ENCODE data around the gene NSD1. TPM values are rescaled to one million over a fixed set of nuclear protein-coding genes. Genes with fewer than 3 reads are reported as not detected.
"Not testable (repeated sequence)": the region's sequence is repeated elsewhere in the genome, so short reads cannot be mapped to it uniquely, and the experiment has no call there.

NSD1 gene
- polyA plus RNA-seq, 1 donor (not counting 4 experiments of a cell fraction or from before 2014, with no cell fraction given) = 13.6 TPM

DNA sequence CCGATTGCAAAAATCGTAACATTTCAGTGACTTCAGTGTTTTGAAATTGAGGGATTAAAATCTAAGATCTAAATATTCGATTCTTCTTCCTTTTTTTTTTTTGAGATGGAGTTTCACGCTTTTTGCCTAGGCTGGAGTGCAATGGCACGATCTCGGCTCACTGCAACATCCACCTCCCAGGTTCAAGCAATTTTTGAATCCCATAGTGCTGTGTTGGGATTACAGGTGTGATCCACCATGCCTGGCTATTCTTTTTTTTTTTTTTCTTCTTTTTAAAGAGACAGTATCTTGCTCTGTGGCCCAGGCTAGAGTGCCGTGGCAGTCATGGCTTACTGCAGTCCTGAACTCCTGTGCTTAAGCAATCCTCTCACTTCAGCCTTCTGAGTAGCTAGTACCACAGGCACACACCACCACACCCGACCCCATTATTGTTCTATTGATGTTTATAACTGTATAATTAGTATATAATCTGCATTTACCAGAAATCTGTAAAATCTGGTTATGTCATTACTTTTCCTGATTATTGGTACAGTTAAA is 42.7 kb downstream of the NSD1 start:
- Histone ChIP-seq H3K36me3 (ENCODE audit: control insufficient read depth in 2 of 2, extremely low read depth in 1 of 2, insufficient read depth in 2 of 2, low read length in 2 of 2) (no peaks in the 10 kb centered on the region), H3K9ac (ENCODE audit: control insufficient read depth, extremely low read depth, insufficient read depth, low read length) (no peak overlapping the region)
- dilution Hi-C loops (cut with MboI; ENCODE audit: extremely low pct_ligation_motif_present, low sequenced_read_pairs) = no loop called here

DNA sequence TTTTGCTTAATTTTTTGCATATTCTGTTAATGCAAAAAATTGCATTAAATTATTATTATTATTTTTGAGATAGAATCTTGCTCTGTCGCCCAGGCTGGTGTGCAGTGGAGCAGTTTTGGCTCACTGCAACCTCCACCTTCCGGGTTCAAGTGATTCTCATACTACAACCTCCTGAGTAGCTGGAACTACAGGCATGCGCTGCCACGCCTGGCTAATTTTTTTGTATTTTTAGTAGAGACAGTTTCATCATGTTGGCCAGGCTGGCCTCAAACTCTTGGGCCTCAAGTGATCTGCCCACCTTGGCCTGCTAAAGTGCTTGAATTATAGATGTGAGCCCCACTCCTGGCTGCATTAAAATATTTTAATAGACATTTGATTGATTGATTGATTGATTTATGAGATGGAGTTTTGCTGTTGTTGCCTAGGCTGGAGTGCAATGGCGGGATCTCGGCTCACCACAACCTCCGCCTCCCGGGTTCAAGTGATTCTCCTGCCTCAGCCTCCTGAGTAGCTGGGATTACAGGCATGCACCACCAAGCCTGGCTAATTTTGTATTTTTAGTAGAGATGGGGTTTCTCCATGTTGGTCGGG is 44.4 kb downstream of the NSD1 start:
- H3K79me2 ChIP-seq (ENCODE audit: control insufficient read depth, insufficient read depth, low read length) = peaks cover 51% of the 10 kb centered on the region
- H2AFZ ChIP-seq (ENCODE audit: control insufficient read depth, low read length); H3K9me3 ChIP-seq (ENCODE audit: control insufficient read depth, low read depth, low read length); H3K4me1 ChIP-seq (ENCODE audit: control insufficient read depth, extremely low read depth, insufficient read depth, low read length); H4K20me1 ChIP-seq (ENCODE audit: control insufficient read depth, extremely low read depth, insufficient read depth, low read length); H3K9me1 ChIP-seq (ENCODE audit: control insufficient read depth, extremely low read depth, insufficient read depth, low read length); H3K27ac ChIP-seq (ENCODE audit: control insufficient read depth, insufficient read depth, low read length); FAIRE-seq; H3K4me3 ChIP-seq (ENCODE audit: control insufficient read depth in 2 of 3, extremely low read depth in 1 of 3, insufficient read depth in 2 of 3, low read depth in 1 of 3, low read length in 3 of 3); H3K27me3 ChIP-seq (ENCODE audit: control insufficient read depth, extremely low read depth, insufficient read depth, low read length); dilution Hi-C loops (cut with MboI; ENCODE audit: extremely low pct_ligation_motif_present, low sequenced_read_pairs); H3K9ac ChIP-seq (ENCODE audit: control insufficient read depth, extremely low read depth, insufficient read depth, low read length); DNase-seq (ENCODE audit: low read depth, low spot score); H3K36me3 ChIP-seq (ENCODE audit: control insufficient read depth in 2 of 2, extremely low read depth in 1 of 2, insufficient read depth in 2 of 2, low read length in 2 of 2); H3K4me2 ChIP-seq (ENCODE audit: control insufficient read depth, extremely low read depth, insufficient read depth, low read depth, low read length): not testable (repeated sequence)

More for the DNA sequence above, 42.7 kb downstream of the NSD1 start:
- Histone ChIP-seq H3K4me1 (ENCODE audit: control insufficient read depth, extremely low read depth, insufficient read depth, low read length) (no peaks in the 10 kb centered on the region), H3K27ac (ENCODE audit: control insufficient read depth, insufficient read depth, low read length) (no peak overlapping the region), H3K9me1 (ENCODE audit: control insufficient read depth, extremely low read depth, insufficient read depth, low read length) (no peaks in the 10 kb centered on the region), H4K20me1 (ENCODE audit: control insufficient read depth, extremely low read depth, insufficient read depth, low read length) (no peaks in the 10 kb centered on the region), H3K4me2 (ENCODE audit: control insufficient read depth, extremely low read depth, insufficient read depth, low read depth, low read length) (no peak overlapping the region), H2AFZ (ENCODE audit: control insufficient read depth, low read length) (no peak overlapping the region), H3K9me3 (ENCODE audit: control insufficient read depth, low read depth, low read length) (no peaks in the 10 kb centered on the region), H3K79me2 (ENCODE audit: control insufficient read depth, insufficient read depth, low read length) (peaks cover 54% of the 10 kb centered on the region), H3K27me3 (ENCODE audit: control insufficient read depth, extremely low read depth, insufficient read depth, low read length) (no peaks in the 10 kb centered on the region), H3K4me3 (ENCODE audit: control insufficient read depth in 2 of 3, extremely low read depth in 1 of 3, insufficient read depth in 2 of 3, low read depth in 1 of 3, low read length in 3 of 3) (no peak overlapping the region)
- no peak for FAIRE-seq
- DNase-seq (ENCODE audit: low read depth, low spot score) = no peak
- no peak for TF ChIP-seq EZH2 (IDR thresholded peaks at IDR 0.05; ENCODE audit: low read length)
- TF ChIP-seq, protein P1, sequence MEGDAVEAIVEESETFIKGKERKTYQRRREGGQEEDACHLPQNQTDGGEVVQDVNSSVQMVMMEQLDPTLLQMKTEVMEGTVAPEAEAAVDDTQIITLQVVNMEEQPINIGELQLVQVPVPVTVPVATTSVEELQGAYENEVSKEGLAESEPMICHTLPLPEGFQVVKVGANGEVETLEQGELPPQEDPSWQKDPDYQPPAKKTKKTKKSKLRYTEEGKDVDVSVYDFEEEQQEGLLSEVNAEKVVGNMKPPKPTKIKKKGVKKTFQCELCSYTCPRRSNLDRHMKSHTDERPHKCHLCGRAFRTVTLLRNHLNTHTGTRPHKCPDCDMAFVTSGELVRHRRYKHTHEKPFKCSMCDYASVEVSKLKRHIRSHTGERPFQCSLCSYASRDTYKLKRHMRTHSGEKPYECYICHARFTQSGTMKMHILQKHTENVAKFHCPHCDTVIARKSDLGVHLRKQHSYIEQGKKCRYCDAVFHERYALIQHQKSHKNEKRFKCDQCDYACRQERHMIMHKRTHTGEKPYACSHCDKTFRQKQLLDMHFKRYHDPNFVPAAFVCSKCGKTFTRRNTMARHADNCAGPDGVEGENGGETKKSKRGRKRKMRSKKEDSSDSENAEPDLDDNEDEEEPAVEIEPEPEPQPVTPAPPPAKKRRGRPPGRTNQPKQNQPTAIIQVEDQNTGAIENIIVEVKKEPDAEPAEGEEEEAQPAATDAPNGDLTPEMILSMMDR (optimal IDR thresholded peaks at IDR 0.05 in 1 of 3, IDR thresholded peaks at IDR 0.05 in 1 of 3, conservative IDR thresholded peaks at IDR 0.05 in 1 of 3; ENCODE audit: extremely low read depth in 1 of 3, insufficient read depth in 2 of 3, low read length in 3 of 3) = no peak

Data from keratinocyte (primary cell).